SU-DHL-6 (cell line): ENCODE data around the gene NLGN1.

Experiments used
- CTCF ChIP-seq: fragments of 200-600 bp; sonication (generic); IDR thresholded peaks from one replicate; pipeline ENCODE4 v1.5.1; 2017; ENCODE audit warnings: antibody characterized with exemption, mild to moderate bottlenecking, low read length, moderate library complexity; ENCODE audit not compliant: insufficient read depth, poor library complexity, severe bottlenecking
- EZH2phosphoT487 ChIP-seq: fragments of 200-600 bp; sonication (generic), shearing (Covaris generic); conservative IDR thresholded peaks from 2 replicates; pipeline ENCODE4 v1.6.1; 2018; ENCODE audit warnings: mild to moderate bottlenecking, antibody characterized with exemption, low read length, moderate library complexity, mixed read lengths

DNA sequence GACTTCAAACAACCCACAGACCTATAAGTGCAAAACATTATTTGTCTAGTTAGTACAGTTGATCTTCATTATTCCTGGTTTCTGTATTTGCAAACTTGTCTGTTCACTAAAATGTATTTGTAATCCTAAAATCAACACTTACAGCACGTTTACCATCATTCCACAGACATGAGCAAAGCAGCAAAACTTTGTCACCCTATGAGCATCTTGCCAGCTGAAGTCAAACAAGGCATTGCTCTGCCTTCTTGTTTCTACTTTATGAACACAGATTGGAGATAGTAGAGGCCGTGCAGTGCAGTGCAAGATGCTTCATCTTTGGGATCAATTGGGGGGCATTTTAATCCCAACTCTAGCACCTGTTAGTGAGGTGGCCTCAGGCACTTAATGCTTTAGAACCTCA is 202.1 kb downstream of the NLGN1 start:
- TF ChIP-seq CTCF: no peak
- TF ChIP-seq EZH2phosphoT487: no peak
